ENCODE data around the gene PLCD3.

Gene PLCD3

GRCh38 chr17:45061606-45062205, 70.6 kb downstream of the PLCD3 start:
- H3K4me3 ChIP-seq (replicated peaks; ENCODE audit: low read depth, low read length) = peak overlapping the region; percentile 96
- no peak for TF ChIP-seq CTCF (IDR thresholded peaks at IDR 0.05; ENCODE audit: low read length, missing control alignments)
- no peak for DNase-seq (ENCODE audit: low read depth)

GRCh38 chr17:45060797-45061605, 71.3 kb downstream of the PLCD3 start, which contains the start of gene NMT1:
NMT1 (plus strand) TSS chr17:45061317; CDS start chr17:45061330, 13 bp downstream.
- H3K4me3 ChIP-seq (replicated peaks; ENCODE audit: low read depth, low read length) = peak within 1 kb of the TSS; percentile 96
- TF ChIP-seq CTCF (IDR thresholded peaks at IDR 0.05; ENCODE audit: low read length, missing control alignments) = no peak
- peak; percentile 100 for DNase-seq (ENCODE audit: low read depth)

DNA sequence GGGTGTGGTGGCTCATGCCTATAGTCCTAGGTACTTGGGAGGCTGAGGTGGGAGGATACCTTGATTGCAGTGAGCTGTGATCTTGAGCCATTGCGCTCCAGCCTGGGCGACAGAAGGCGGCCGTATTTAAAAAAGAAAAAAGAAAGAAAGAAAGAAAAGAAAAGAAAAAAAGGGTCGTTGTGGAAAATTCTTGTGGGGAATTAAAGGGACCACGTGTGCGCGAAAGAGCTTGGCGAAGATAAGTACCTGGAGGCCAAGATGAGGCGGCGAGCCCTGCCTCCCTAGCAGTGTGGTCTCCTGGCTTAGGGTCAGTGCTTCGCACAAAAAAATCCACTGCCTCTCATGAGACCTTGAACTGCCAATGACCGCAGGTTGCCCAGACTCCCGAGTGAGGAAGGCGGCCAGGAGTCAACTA, 71.9 kb downstream of the PLCD3 start:
- no peak for TF ChIP-seq CTCF (IDR thresholded peaks at IDR 0.05; ENCODE audit: low read length, missing control alignments)
- peak overlapping the region; percentile 96 for H3K4me3 ChIP-seq (replicated peaks; ENCODE audit: low read depth, low read length)
- DNase-seq (ENCODE audit: low read depth) = no peak

Data from fibroblast of pulmonary artery (primary cell).